Adrenal gland (tissue), 5 donors: ENCODE measurements around the gene SMARCC2.

ENCODE experiments used
- POLR2A ChIP-seq, 2 donors: fragments of 450-650 bp; IDR thresholded peaks; one replicate each; pipeline ENCODE4 v1.6.1; 2017; ENCODE audit warnings: antibody characterized with exemption in 2 of 2, mild to moderate bottlenecking in 2 of 2, moderate library complexity in 1 of 2
- TF ChIP-seq, protein P1 (sequence below), 6 experiments: fragments of 450-650 bp in 4 of 6; fragments of 200-600 bp in 2 of 6; sonication (generic) in 1 of 6; IDR thresholded peaks; 1 replicate in 5 of 6; 2 replicates in 1 of 6; pipeline versions ENCODE4 v1.5.1 to v1.8.0; 2016 to 2021; ENCODE audit warnings: antibody characterized with exemption in 6 of 6, mild to moderate bottlenecking in 2 of 6, moderate library complexity in 1 of 6
- donor health status: DM: no; HTN: no; CAD: no.

GRCh38 chr12:56153678-56154065 lies 35.6 kb downstream of the SMARCC2 start:
- no peak for TF ChIP-seq POLR2A (IDR thresholded peaks at IDR 0.05)
- TF ChIP-seq, protein P1, sequence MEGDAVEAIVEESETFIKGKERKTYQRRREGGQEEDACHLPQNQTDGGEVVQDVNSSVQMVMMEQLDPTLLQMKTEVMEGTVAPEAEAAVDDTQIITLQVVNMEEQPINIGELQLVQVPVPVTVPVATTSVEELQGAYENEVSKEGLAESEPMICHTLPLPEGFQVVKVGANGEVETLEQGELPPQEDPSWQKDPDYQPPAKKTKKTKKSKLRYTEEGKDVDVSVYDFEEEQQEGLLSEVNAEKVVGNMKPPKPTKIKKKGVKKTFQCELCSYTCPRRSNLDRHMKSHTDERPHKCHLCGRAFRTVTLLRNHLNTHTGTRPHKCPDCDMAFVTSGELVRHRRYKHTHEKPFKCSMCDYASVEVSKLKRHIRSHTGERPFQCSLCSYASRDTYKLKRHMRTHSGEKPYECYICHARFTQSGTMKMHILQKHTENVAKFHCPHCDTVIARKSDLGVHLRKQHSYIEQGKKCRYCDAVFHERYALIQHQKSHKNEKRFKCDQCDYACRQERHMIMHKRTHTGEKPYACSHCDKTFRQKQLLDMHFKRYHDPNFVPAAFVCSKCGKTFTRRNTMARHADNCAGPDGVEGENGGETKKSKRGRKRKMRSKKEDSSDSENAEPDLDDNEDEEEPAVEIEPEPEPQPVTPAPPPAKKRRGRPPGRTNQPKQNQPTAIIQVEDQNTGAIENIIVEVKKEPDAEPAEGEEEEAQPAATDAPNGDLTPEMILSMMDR (IDR thresholded peaks at IDR 0.05): no peak
